ENCODE data around the gene CXCL5. TPM values are rescaled to one million over a fixed set of nuclear protein-coding genes. Genes with fewer than 3 reads are reported as not detected.

CXCL5 gene
- total and polyA plus RNA-seq, 2 donors (not counting 3 experiments of a cell fraction or from before 2014, with no cell fraction given), result 0.33 to 0.40 TPM

- H2AFZ ChIP-seq (ENCODE audit: low read depth, low read length), result no peak overlapping the region
- H3K9me1 ChIP-seq (replicated peaks; ENCODE audit: control insufficient read depth, extremely low read depth, insufficient read depth, low read length), result no peaks in the 10 kb centered on the region
- CTCF ChIA-PET, result no interaction called here
- intact Hi-C loops (cut with micrococcal nuclease) (no loop called here), dilution Hi-C loops (cut with MboI; ENCODE audit: extremely low pct_ligation_motif_present, low sequenced_read_pairs) (no loop called here)
- DNase-seq (ENCODE audit: low read depth, low spot score) (no peak), FAIRE-seq (no peak)
- H3K79me2 ChIP-seq (ENCODE audit: control insufficient read depth, insufficient read depth, low read length), result no peaks in the 10 kb centered on the region
- no peaks in the 10 kb centered on the region for H3K9me3 ChIP-seq (replicated peaks; ENCODE audit: control insufficient read depth, insufficient read depth, low read length)
- H3K9ac ChIP-seq (replicated peaks; ENCODE audit: extremely low read depth, insufficient read depth, low read length), result no peak overlapping the region
- peaks cover 14% of the 10 kb centered on the region for H3K4me1 ChIP-seq (ENCODE audit: control insufficient read depth, extremely low read depth, insufficient read depth, low read length)
- no peaks in the 10 kb centered on the region for H3K36me3 ChIP-seq (ENCODE audit: control insufficient read depth in 2 of 2, extremely low read depth in 1 of 2, insufficient read depth in 2 of 2, low read length in 2 of 2)
- no peaks in the 10 kb centered on the region for H3K27me3 ChIP-seq (ENCODE audit: control insufficient read depth in 2 of 2, insufficient read depth in 2 of 2, low read length in 2 of 2)
- POLR2A ChIA-PET, result no interaction called here
- TF ChIP-seq JUN (IDR thresholded peaks at IDR 0.05; ENCODE audit: borderline replicate concordance, insufficient read depth, insufficient read length, low read depth), result no peak
- TF ChIP-seq FOS (IDR thresholded peaks at IDR 0.05; ENCODE audit: borderline replicate concordance, insufficient read depth, low read length), result peak; percentile 48
- no peak for TF ChIP-seq CTCF (IDR thresholded peaks at IDR 0.05; ENCODE audit: extremely low read depth in 1 of 2, insufficient read depth in 1 of 2, low read depth in 1 of 2, low read length in 2 of 2)
- no peak for TF ChIP-seq EZH2 (IDR thresholded peaks at IDR 0.05; ENCODE audit: borderline replicate concordance, low read depth, low read length, severe bottlenecking)
- TF ChIP-seq MAX (IDR thresholded peaks at IDR 0.05; ENCODE audit: insufficient read depth, insufficient read length), result no peak
- TF ChIP-seq POLR2AphosphoS5 (IDR thresholded peaks at IDR 0.05; ENCODE audit: insufficient read depth, low read depth, low read length), result no peak
- no peak for TF ChIP-seq MYC (IDR thresholded peaks at IDR 0.05; ENCODE audit: low read depth, low read length)
- TF ChIP-seq GATA2 (IDR thresholded peaks at IDR 0.05; ENCODE audit: insufficient read depth, insufficient read length, low read depth, low read length), result peak; percentile 36
- TF ChIP-seq POLR2A (IDR thresholded peaks at IDR 0.05; ENCODE audit: low read depth, low read length), result no peak
- no peaks in the 10 kb centered on the region for H4K20me1 ChIP-seq (replicated peaks; ENCODE audit: control insufficient read depth, extremely low read depth, insufficient read depth, low read length)
- no peak overlapping the region for H3K4me2 ChIP-seq (ENCODE audit: insufficient read depth, low read length)
- H3K4me3 ChIP-seq (replicated peaks in 1 of 3; ENCODE audit: insufficient read depth in 1 of 3, low read depth in 1 of 3, low read length in 3 of 3), result no peak overlapping the region
- H3K27ac ChIP-seq (ENCODE audit: insufficient read depth, low read depth, low read length), result no peak overlapping the region
- no TSS peak for BruUV-seq (replicated peaks)
Measured at GRCh38 chr4:74033739-74034138, 35.3 kb upstream of the CXCL5 start.
